Neural cell (in vitro differentiated cells): ENCODE measurements around the gene ALDH1L1.

Experiments used
- CTCF ChIP-seq: fragments of 450-650 bp; IDR thresholded peaks from 2 replicates; pipeline ENCODE4 v1.5.1; 2014; ENCODE audit warnings: antibody characterized with exemption, mild to moderate bottlenecking, moderate library complexity; ENCODE audit not compliant: poor library complexity, severe bottlenecking
- POLR2AphosphoS5 ChIP-seq: IDR thresholded peaks from 2 replicates; pipeline ENCODE4 v1.6.1; 2012
- RAD21 ChIP-seq: fragments of 450-650 bp; conservative IDR thresholded peaks from 2 replicates; pipeline ENCODE4 v1.6.1; 2014; ENCODE audit warnings: antibody characterized with exemption, mild to moderate bottlenecking, moderate library complexity
- SMC3 ChIP-seq: fragments of 450-650 bp; conservative IDR thresholded peaks from 2 replicates; pipeline ENCODE4 v1.6.1; 2014; ENCODE audit warnings: antibody characterized with exemption, mild to moderate bottlenecking, moderate library complexity; ENCODE audit not compliant: poor library complexity

- no peak for TF ChIP-seq CTCF
- TF ChIP-seq RAD21: no peak
- TF ChIP-seq POLR2AphosphoS5: no peak
- no peak for TF ChIP-seq SMC3
Measured at GRCh38 chr3:126082362-126083137, 97.8 kb downstream of the ALDH1L1 start.
